GM12892 (cell line): ENCODE measurements around the gene INHBC.

Experiments used
- POLR2A ChIP-seq: IDR thresholded peaks from 2 replicates; pipeline ENCODE4 v1.6.1; 2011; ENCODE audit warnings: low read depth, low read length, control low read depth
- TAF1 ChIP-seq: IDR thresholded peaks from 2 replicates; pipeline ENCODE4 v1.6.1; 2011; ENCODE audit warnings: low read depth, mild to moderate bottlenecking, control low read depth, low read length, borderline replicate concordance

- no peak for TF ChIP-seq TAF1
- no peak for TF ChIP-seq POLR2A
Observed at GRCh38 chr12:57489157-57489641, 54.6 kb downstream of the INHBC start.
